Pancreas (tissue), 10 donors: ENCODE results near the gene MXRA7. TPM values are rescaled to one million over a fixed set of nuclear protein-coding genes. Genes with fewer than 3 reads are reported as not detected.

Experiments
- ATAC-seq, 4 donors: fragments of 200-7000 bp; cut with Tn5 transposase; one replicate each; pipeline versions ENCODE4 v1.8.0 to v1.9.1; 2020; ENCODE audit warnings: mild to moderate bottlenecking in 4 of 4, moderate library complexity in 4 of 4
- DNase-seq, 6 donors: peaks; one replicate each; pipeline ENCODE4 v3.0.0-alpha.2; 2020
- FAIRE-seq: peaks from 2 replicates; lab custom pipeline; 2012; peaks lifted over from hg19 to GRCh38; lab: Jason Lieb, UNC
- H3K27ac ChIP-seq, 4 donors: fragments of 200-600 bp; sonication (generic); 1 replicate in 3 of 4; 2 replicates in 1 of 4; pipeline versions ENCODE4 v1.5.0 to v1.8.0; 2020
- H3K27me3 ChIP-seq, 4 donors: fragments of 200-600 bp; one replicate each; pipeline ENCODE4 v1.8.0; 2021
- H3K36me3 ChIP-seq, 3 donors: fragments of 200-600 bp; sonication (generic) in 1 of 3; one replicate each; pipeline versions ENCODE4 v1.5.0 to v1.8.0; 2020 to 2021
- H3K4me1 ChIP-seq, 3 donors: fragments of 200-600 bp; one replicate each; pipeline ENCODE4 v1.8.0; 2021
- H3K4me3 ChIP-seq, 4 donors: fragments of 200-600 bp; sonication (generic) in 2 of 4; one replicate each; pipeline versions ENCODE4 v1.5.0 to v1.8.0; 2020 to 2021
- H3K9me3 ChIP-seq, 4 donors: fragments of 200-600 bp; one replicate each; pipeline ENCODE4 v1.8.0; 2021
- CTCF ChIP-seq, 4 donors: fragments of 200-600 bp; sonication (generic) in 3 of 4; IDR thresholded peaks; one replicate each; pipeline versions ENCODE4 v1.5.0 to v1.8.0; 2021; ENCODE audit warnings: antibody characterized with exemption in 4 of 4
- WGBS, 2 donors: extraction: QIAGEN DNeasy Blood & Tissue Kit; methylation state at CpG; one replicate each; pipeline ENCODE4 v1.1.7; 2013; 5-methylcytosine and 5-hydroxymethylcytosine counted together
- intact Hi-C, 3 donors: fragments of 100-400 bp; cut with DNase I; formaldehyde crosslinking; loops; one replicate each; pipeline versions ENCODE4 v1.11.1 to v1.14.2; 2022
- polyA plus RNA-seq, 2 donors: library from polyadenylated mRNA; stranded (reverse); fragments of 200-250 nt; gene quantifications; one replicate each; pipeline ENCODE4 v1.2.3, GENCODE V29; 2013
- total RNA-seq, 6 donors: library from RNA; stranded (reverse); fragmentation: NEBNext Ultra II Directional in 4 of 6; extraction: Animal tissue kit (Norgen Biotek cat#: 25700) in 4 of 6; gene quantifications; one replicate each; pipeline versions ENCODE4 v1.2.1 to v1.2.4, GENCODE V29; 2021 to 2023
- donor health status: healthy with polysubstance abuse.
- donor health status: DM: no; HTN: no; CAD: no; lungs with moderate emphysema.
- donor health status: DM: no; HTN: no; CAD: no.
- donor health status: control.
- donor health status: control.
- donor health status: Bipolar disorder and iron deficiency.
- donor health status: DM: yes; HTN: yes; CAD: no.
- donor health status: DM: no; HTN: no; CAD: no.
- donor health status: DM: no; HTN: no; CAD: no.
- donor health status: DM: yes; HTN: yes; CAD: no.

The MXRA7 gene
- total and polyA plus RNA-seq, 8 donors = 32.0 to 137 (median 44.7) TPM

- intact Hi-C loops = no loop called here
- Histone ChIP-seq H3K9me3 (no peaks in the 10 kb centered on the region), H3K36me3 (no peaks in the 10 kb centered on the region), H3K4me1 (peaks cover 13 to 20% (median 17%) of the 10 kb centered on the region in 3 donors), H3K4me3 (no peak overlapping the region), H3K27ac (no peak overlapping the region), H3K27me3 (no peaks in the 10 kb centered on the region)
- no peak for TF ChIP-seq CTCF (IDR thresholded peaks at IDR 0.05)
- WGBS, 2 donors = 45 to 79% methylated on average over 2 of the region's 2 CpGs
- no peak for FAIRE-seq
- no peak for ATAC-seq
- DNase-seq = no peak
Measured at GRCh38 chr17:76667491-76667755, 43.3 kb downstream of the MXRA7 start.

DNA sequence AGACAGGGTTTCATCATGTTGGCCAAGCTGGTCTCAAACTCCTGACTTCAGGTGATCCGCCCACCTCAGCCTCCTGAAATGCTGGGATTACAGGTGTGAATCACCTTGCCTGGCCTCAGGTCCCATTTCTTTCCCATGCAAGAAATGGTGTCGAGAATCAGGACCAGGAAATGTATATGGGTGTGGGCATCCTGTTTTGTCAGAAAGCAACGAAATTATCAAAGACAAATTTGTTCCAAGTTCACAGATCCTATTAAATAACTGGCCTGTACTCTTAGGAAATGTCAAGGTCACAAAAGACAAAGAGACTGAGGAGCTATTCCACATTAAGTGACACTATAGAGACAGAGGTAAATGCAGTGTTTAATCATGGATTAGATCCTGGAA is 50.1 kb downstream of the MXRA7 start:
- no peak for DNase-seq
- no peak overlapping the region for H3K27ac ChIP-seq
- H3K4me1 ChIP-seq = peaks cover 0 to 16% (median 6%) of the 10 kb centered on the region in 3 donors
- H3K9me3 ChIP-seq = no peaks in the 10 kb centered on the region
- ATAC-seq = peak in 1 of 4 donors; percentile 13
- H3K27me3 ChIP-seq = no peaks in the 10 kb centered on the region
- WGBS, 2 donors = 45 to 51% methylated on average over 3 of the region's 3 CpGs
- no peak for TF ChIP-seq CTCF (IDR thresholded peaks at IDR 0.05)
- no peak overlapping the region for H3K4me3 ChIP-seq
- no peaks in the 10 kb centered on the region for H3K36me3 ChIP-seq
- no peak for FAIRE-seq
- intact Hi-C loops = no loop called here

- 9 to 12% methylated on average over 13 of the region's 13 CpGs for WGBS, 2 donors
- no peaks in the 10 kb centered on the region for H3K27me3 ChIP-seq
- peaks cover 0 to 16% (median 6%) of the 10 kb centered on the region in 3 donors for H3K4me1 ChIP-seq
- no peak for TF ChIP-seq CTCF (IDR thresholded peaks at IDR 0.05)
- peak overlapping the region in 1 of 4 donors; percentile 0 for H3K27ac ChIP-seq
- H3K36me3 ChIP-seq = no peaks in the 10 kb centered on the region
- ATAC-seq (peak; percentile 85 to 90 (median 87)), FAIRE-seq (no peak), DNase-seq (no peak)
- no peak overlapping the region for H3K4me3 ChIP-seq
- no peaks in the 10 kb centered on the region for H3K9me3 ChIP-seq
- intact Hi-C loops = no loop called here
Measured at GRCh38 chr17:76659928-76660655, 50.7 kb downstream of the MXRA7 start.

- intact Hi-C loops = no loop called here
- FAIRE-seq (no peak), DNase-seq (no peak)
Measured at GRCh38 chr17:76658242-76658662, 52.5 kb downstream of the MXRA7 start.

More at GRCh38 chr17:76658242-76658662, 52.5 kb downstream of the MXRA7 start:
- no peaks in the 10 kb centered on the region for H3K27me3 ChIP-seq
- TF ChIP-seq CTCF (IDR thresholded peaks at IDR 0.05) = no peak
- ATAC-seq = no peak
- H3K9me3 ChIP-seq = no peaks in the 10 kb centered on the region
- H3K36me3 ChIP-seq = no peaks in the 10 kb centered on the region
- no peak overlapping the region for H3K4me3 ChIP-seq
- no peak overlapping the region for H3K27ac ChIP-seq
- WGBS, 2 donors = 80 to 82% methylated on average over 5 of the region's 5 CpGs
- peaks cover 0 to 16% (median 6%) of the 10 kb centered on the region in 3 donors for H3K4me1 ChIP-seq
